ENCODE data around the gene ADAMTS10.
"Not testable (repeated sequence)": the region's sequence is repeated elsewhere in the genome, so short reads cannot be mapped to it uniquely, and the experiment has no call there.

ADAMTS10 gene

DNA sequence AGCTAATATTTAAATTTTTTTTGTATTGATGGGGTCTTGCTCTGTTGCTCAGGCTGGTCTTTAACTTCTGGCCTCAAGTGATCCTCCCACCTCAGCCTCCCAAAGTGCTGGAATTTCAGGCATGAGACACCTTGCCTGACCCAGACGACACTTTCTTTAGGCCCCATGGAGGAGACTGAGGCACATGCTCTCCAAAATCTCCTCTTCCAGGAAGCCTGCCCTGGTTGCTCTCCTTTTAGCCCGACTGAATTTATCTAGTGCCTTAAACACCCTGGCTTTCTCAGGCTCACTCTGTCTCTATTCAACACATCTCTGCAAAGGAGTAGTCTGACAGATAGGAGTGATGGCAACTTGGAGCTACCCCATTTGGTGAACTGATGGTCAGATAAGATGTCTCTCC lies 52.2 kb downstream of the ADAMTS10 start:
- DNase-seq (ENCODE audit: low read depth) = no peak

- DNase-seq (ENCODE audit: low read depth) = no peak
Observed at GRCh38 chr19:8557642-8558238, 52.8 kb downstream of the ADAMTS10 start.

DNA sequence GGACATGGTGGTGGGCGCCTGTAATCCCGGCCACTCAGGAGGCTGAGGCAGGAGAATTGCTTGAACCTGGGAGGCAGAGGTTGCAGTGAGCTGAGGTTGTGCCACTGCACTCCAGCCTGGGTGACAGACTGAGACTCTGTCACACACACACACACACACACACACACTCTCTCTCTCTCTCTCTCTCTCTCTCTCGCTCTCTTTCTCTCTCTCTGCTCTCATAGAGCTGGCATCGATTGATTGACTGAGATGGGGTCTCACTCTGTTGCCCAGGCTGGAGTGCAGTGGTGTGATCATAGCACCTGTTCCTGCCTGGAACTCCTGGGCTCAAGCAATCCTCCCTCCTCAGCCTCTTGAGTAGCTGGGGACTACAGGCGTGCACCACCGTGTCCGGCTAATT lies 56.8 kb downstream of the ADAMTS10 start:
- DNase-seq (ENCODE audit: low read depth) = not testable (repeated sequence)

DNA sequence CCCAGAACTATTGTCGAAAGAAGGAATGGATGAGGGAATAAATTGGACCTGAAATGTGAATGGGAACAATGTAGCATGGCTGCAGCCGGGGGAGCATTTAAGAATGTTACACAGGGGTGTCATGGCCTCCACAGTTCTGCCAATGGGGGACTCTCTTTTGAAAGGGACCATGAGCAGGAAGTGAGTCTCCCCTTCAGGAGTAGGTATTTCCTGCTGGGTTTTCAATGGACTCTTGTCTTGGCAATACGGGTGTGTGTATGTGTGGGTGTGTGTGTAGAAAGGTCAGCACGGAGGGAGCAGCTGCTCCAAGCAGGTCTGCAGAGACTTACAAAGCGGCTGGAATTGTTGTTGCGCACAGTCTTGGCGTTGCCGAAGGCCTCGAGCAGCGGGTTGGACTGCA lies 57.7 kb downstream of the ADAMTS10 start:
- DNase-seq (ENCODE audit: low read depth) = no peak

DNA sequence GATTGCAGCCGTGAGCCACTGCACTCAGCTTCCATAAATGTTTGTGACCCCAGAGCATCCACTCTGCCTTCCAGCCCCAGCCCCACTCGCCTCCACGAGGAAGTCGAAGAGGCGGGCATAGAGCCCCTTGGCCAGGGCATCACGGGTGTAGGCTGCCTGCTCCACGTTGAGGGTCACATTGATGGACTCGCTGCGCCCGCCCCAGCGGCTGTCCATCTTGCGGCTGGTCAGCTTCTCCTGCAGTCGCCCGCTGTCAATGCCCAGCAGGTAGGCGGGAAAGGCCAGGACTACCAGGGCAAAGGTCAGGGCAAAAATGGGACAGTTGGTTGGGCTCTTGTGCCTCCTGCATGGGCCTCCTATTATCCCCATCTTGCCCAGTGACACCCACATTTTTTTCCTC lies 60.4 kb downstream of the ADAMTS10 start:
- no peak for DNase-seq (ENCODE audit: low read depth)

DNA sequence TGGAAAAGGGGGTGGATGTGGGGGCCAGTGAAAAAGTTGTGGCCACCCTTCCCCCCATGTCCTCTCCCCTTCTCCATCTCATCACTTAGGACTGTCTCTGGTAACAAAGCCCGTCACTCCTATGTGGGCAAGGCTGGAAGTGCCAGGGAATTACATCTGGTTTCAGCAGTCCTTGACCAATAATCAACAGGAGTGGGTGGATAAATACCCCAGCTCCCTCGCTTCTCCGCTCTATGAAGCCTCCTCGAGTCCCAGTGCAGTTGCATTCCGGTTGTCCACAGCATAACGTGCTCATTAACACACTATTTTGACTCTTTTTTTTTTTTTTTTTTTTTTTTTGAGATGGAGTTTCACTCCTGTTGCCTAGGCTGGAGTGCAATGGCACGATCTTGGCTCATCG lies 64.8 kb downstream of the ADAMTS10 start:
- no peak for DNase-seq (ENCODE audit: low read depth)

- DNase-seq (ENCODE audit: low read depth) = no peak
Observed at GRCh38 chr19:8544168-8544567, 66.3 kb downstream of the ADAMTS10 start.

DNA sequence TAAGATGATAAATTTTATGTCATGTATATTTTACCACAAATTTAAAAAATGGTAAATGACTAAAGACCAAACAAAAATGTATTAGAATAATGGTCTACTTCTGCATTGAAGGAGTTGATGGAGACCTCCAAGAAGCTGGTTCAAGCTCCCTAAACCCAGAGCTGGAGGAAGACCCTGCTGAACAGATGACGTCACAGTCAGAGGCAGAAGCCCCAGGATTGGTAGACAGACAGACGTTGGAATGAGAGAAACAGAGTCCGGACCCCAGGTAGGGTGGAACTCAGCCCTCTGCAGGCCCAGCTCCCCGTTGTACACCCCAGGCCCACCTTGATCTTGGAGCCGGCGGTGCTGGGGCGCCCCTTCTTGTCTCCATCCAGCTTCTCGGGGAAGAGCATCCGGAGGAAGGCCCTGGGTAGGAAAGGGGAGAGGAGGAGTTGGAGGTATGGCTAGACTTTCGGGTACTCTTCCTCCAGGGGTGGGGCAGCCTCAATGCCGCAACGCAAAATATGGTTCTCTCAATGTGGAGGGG lies 70.8 kb downstream of the ADAMTS10 start:
- DNase-seq (ENCODE audit: low read depth) = no peak

- no peak for DNase-seq (ENCODE audit: low read depth)
Observed at GRCh38 chr19:8537099-8537498, 73.4 kb downstream of the ADAMTS10 start.

DNA sequence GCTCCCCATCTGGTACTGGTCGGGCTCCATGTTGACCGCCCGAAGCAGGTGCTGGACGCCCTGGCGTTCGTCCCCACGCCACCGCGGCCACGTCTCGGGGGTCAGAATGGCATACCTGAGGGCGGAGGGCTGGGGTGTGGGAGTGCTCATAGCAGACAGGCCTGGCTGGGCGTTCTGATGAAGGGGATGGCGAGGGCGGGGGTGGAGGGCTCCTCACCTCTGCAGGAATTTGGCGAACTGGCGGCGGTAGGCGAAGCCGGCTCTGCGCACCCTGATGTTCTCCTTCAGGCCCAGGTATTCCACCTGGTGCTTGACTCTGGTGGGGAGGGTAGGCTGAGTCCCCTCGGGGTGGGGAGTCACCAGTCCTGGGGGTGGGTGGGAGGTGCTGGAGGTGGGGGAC lies 74.2 kb downstream of the ADAMTS10 start:
- DNase-seq (ENCODE audit: low read depth) = no peak

DNA sequence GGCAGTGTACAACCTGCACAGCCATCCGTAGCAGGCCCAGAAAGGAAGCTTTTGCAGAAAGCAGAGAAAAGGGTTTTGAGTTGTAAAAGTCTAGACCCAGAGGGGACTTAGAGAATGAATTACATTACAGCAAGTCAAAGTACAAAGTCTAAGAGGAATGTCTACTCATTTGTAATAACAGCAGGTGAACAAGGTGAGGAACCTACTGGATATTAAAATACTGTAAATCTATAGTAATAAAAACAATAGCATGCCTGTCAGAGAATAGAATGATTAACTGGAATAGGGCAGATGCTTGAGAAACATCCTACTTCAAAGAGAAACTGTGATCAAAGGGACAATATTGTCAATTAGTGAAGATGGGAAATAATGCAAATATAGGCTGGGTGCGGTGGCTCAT lies 78.3 kb downstream of the ADAMTS10 start:
- no peak for DNase-seq (ENCODE audit: low read depth)

DNA sequence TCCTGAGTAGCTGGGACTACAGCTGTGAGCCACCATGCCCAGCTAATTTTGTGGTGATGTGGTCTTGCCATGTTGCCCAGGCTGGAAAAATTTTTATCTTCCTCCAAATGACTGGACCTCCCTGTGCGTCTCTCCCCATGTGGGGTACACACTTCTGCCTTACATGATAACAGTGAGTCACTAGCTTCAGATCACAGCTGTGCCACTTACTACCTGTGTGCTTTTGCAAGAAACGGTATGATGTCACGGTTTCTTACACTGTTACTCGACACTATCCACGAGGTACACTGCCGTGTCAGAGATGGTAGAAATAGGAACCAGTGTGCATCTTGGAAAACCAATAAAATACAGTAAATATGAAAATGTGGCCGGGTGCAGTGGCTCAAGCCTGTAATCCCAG lies 79.0 kb downstream of the ADAMTS10 start:
- no peak for DNase-seq (ENCODE audit: low read depth)

All from stimulated activated CD8-positive, alpha-beta memory T cell treated with anti-CD3 and anti-CD28 coated beads, Interleukin-15, amount 100 ng/mL, for 24 hours (primary cell).